NCI-H2029 (cell line): Measurements from ENCODE around the gene SIRPB2.
"Not testable (repeated sequence)": the region's sequence is repeated elsewhere in the genome, so short reads cannot be mapped to it uniquely, and the experiment has no call there.

ENCODE experiments used
- DNase-seq: peaks from one replicate; lab custom pipeline; 2025; lab: John Stamatoyannopoulos, UW

Gene SIRPB2

DNA sequence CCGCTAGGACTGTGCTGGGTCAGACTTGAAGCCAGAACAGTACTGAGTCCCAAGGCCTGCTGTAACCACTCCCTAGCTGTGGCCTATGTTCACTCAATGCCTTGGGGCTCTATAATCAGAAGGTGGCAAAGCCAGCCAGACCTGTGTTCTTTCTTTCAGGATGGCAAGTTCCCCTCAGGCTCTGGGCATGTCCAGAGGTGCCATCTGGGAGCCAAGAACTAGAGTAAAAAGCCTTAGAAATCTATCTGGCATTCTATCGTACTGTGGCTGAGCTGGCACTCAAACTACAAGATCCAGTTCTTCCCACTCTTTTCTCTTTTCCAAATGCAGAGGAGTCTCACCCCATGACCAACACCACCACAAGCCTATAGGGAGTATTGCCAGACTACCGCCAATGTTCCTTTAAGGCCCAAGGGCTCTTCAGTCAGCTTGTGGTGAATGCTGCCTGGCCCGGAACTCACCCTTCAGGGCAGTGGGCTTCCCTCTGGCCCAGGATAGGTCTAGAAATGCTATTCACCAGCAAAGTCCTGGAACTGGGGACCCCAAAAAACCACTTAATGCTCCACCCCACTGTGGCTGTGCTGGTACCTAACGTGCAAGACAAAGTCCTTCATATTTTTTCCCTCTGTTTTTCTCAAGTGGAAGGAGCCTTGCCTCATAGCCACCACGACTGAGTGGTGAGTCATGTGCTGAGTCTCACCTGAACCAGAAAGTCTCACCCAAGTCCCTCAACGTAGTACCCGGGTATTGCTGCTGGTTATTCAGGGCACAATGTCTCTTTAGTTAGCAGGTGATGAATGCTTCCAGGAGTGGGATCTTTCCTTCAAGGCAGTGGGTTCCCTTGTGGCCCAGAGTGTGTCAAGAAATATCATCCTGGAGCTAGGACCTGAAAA is 8.6 kb upstream of the SIRPB2 start:
- no peak for DNase-seq

DNA sequence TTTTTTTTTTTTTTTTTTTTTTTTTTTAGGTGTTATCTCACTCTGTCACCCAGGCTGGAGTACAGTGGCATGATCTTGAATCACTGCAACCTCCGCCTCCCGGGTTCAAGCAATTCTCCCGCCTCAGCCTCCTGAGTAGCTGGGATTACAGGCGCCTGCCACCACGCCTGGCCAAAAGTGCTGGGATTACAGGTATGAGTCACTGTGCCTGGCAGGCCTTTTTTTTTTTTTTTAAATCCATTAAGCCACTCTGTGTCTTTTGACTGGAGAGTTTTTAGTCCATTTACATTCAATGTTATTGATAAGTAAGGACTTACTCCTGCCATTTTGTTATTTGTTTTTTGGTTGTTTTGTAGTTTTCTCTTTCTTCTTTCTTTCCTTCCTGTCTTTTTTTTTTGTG is 6.2 kb upstream of the SIRPB2 start:
- not testable (repeated sequence) for DNase-seq

DNA sequence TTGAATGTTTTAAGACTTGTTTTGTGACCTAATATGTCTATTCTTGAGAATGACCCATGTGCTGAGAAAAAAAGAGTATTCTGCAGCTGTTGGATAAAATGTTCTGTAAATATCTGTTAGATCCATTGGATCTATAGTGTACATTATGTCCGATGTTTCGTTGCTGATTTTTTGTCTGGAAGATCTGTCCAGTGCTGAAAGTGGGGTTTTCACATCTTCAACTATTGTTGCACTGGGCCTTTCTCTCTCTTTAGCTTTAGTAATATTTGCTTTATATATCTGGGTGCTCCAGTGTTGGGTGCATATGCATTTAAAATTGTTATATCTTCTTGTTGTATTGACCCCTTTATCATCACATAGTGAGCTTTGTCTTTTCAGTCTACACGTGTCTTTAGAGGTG is 5.7 kb upstream of the SIRPB2 start:
- no peak for DNase-seq

DNA sequence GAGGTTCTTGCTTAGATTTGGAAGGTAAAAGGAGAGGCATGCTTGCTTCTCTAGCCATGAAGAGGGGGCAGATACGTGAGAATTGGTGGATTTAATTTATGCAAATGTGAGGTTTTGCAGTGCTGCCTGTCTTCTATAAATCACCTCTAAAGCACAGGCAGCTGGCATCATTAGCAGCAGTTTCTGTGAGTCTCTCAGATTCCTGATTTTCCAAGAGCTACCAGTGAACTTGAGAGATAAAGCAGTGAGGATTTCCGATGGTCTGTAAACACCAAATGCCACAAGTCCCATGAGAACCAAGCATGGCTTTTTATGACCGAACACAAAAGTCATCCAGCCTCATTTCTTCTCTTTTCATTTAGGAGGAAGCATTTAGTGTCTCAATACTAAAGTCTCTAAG is 3.2 kb upstream of the SIRPB2 start:
- DNase-seq, result no peak

DNA sequence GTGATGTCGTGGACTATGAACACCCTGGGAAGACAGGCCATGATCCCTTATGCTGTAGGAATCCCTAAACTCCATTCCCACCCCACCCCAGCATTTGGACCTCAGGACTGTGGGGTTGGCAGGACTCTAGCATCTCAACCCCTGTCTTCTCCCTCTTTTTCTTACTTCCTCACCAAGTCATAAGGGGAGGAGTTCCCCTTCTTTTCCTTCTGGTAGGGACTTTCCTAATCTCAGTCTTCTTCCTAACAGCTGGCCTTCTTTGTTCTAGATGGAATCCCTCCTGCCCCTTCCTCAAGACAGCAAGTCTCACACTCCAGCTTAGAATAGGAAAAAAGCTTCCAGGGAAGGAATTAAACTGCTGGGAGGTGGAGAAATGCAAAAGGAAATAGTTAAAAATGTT is 2.3 kb upstream of the SIRPB2 start:
- no peak for DNase-seq

DNA sequence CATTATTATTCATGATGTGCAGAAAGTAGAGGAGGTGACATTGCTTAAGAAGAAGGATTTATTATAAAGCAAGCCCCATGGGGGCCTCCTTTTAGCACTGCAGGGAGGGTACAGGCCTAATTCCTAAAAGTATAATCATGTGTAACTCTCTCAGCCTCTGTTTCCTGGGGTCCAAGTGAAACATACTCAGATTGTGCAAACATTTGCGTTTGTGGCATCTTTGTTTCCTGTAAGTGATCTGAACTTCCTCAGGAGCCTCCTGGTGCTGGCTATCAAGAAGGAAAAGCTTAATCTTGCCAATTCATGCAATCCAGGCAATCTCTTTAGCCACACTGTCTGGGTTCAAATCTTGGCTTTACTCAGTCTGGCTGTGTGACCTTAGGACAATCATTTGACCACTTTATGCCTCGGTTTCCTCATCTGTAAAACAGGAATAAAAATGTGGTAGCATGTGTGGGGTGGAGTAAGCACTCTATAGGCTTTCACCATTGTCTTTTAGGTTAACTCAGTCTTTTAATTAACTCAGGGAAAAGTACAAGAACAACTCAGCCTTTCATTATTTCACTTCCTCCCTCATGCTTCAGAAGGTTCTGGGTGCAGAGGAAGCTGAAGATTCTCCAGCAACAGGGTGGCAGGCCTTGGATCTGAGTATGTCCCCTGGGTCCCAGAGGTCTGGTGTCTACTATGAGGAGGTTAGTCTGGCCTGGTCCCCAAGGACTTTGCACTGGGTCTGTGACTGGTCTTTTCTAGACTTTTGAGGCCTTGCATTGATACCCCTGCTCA is 831 bp upstream of the SIRPB2 start:
- DNase-seq, result no peak

DNA sequence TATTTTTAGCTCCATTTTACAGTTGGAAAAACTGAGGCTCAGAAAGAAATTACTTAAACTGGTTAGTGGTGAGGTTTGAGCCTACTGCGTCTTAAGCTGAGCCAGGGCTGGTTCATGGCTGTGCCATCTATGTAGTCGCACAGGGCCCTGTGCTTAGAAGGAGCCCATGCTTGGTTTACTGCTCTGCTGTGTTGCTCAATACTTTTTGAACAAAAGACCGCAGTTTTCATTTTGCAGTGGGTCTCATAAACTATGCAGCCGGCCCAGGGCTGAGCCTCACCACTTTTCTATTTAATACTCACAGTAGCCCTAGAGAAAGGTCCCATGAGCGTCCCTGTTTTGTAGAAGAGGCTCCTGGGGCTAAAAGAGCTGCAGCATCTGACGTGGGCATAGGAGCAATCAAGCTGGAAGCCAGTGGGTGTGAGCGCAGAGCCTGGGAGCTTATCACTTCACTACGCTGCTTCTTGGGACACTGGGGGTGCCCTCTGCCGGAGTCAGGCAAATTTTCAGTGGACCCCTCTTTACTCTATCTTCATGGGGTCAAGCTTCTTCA is 501 bp downstream of the SIRPB2 start:
- no peak for DNase-seq

DNA sequence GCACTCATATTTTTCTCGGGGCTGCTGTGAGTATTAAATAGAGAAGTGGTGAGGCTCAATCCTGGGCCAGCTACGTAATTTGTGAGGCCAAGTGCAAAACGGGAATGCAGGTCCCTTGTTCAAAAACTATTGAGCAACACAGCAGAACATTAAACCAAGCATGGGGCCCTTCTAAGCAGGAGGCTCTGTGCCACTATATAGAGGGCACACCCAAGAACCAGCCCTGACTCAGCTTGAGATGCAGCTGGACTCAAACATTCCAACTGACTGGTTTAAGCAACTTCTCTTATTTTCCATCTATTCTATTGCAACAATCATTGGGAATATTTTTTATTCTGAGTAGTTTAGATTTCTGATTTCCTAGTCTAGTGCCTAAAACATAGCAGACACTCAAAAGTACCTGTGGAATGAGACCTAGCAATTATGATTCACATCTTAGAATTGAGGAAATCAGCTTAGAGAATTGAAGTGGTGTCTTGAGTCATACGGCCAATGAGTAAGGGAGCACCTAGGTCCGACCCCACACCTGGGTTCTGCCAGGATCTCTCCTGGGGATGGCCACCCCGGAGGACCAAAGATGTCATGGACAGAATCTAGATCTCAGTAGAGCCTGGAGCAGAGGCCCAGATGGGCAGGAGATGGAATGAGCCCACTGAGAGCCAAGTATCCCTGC is 1.3 kb downstream of the SIRPB2 start:
- no peak for DNase-seq

DNA sequence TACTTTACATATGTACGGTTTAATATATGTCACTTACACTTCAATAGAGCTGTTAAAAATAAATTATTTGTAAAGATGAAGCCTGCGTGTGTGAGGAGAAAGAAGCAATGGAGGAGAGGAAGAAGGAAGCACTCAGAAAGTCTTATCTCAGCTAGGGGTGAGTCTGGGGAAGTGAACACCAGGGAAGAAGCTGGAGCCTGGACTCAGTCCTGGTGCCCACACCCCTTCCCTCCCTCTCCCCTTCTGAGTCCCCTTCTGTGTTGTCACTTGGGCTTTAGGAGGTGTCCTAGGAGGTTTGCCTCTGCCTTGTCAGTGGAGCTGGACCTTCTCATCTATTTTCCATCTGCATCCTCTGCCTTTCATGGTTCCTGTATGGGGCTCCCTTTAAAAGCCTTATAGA is 1.9 kb downstream of the SIRPB2 start:
- DNase-seq, result no peak

DNA sequence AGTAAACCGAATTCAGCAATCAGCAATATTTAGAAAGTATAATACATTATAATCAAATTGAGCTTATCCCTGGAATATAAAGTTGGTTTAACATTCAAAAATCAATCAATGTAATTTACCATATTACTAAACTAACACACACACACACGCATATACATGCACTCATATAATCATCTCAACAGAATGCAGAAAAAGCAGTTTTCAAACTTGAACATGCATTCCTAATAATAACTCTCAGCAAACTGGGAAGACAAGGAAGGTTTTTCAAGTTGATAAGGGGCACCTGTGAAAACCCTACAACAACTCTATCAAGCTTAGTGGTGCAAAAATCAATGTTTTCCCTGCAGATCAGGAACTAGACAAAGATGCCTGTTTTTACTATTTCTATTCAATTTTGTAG is 4.7 kb downstream of the SIRPB2 start:
- no peak for DNase-seq

DNA sequence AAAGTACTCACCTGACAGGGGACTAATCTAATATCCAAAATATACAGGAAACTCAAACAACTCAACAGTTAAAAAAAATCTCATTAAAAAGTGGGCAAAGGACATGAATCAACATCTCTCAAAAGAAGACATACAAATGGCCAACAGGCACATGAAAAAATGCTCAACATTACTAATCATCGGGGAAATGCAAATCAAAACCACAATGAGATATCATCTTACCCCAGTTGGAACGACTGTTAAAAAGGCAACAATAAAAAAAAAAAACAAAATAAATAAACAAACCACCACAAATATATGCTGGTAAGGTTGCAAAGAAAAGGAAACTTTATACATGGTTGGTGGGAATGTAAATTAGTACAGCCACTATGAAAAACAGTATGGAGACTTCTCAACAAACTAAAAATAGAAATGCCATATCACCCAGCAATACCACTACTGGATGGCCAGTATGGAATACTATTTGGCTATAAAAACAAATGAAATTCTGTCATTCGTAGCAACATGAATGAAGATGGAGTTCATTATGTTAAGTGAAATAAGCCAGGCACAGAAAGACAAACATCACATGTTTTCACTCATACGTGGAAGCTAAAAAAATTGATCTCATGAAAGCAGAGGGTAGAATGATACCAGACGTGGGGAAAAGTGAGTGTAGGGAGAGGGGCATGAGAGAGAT is 6.6 kb downstream of the SIRPB2 start:
- no peak for DNase-seq

DNA sequence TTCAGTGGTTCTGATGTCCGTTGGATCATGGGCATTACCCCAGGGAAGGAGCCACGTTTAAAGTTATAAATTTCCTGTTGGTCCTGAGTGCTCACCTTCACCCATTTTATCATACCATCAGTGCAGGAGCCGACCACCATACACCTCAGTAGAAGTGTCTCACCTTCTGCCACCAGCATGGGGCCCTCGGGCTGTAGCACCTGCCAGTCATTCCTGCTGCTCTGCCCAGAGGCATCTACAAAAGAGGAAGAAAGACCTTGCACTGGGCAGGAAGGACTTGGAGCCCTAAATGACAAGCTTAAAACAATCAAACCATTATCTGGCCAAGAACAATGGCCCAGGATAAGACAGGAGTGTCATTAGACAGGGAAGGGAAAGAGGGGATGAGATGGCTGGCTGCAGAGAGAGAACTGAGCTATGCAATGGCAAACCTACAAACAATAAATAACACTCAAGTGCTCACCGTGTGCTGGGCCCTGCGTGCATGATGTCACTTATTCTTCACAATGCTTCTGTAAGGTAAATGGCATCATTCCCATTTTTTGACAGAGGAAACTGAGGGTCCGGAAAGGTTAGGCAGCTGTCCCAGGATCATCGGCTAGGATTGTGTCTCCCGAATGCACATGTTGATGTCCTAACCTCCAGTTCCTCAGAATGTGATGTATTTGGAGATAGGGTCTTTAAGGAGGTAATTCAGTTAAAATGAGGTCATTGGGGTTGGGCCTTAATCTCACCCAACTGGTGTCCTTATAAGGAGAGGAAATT is 11.2 kb downstream of the SIRPB2 start:
- no peak for DNase-seq

DNA sequence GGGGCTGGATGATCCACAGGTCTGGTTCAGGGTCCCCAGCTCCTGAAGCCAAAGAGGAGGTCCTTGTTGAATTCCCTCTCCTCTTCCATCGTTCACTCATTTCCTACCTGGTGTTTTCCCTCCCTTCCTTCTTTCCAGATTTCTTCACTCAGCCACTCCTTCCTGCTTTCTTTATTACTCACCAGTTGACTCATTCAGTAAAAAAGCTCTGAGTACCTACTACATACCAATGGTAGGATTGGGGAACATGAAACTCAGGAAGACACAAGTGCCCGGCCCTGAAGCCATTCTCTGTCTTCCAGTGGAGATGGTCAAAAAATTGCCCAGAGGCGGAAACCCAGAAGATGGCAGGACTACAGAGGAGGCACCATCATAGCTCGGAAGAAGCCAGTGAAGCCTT is 12.7 kb downstream of the SIRPB2 start:
- DNase-seq, result no peak

DNA sequence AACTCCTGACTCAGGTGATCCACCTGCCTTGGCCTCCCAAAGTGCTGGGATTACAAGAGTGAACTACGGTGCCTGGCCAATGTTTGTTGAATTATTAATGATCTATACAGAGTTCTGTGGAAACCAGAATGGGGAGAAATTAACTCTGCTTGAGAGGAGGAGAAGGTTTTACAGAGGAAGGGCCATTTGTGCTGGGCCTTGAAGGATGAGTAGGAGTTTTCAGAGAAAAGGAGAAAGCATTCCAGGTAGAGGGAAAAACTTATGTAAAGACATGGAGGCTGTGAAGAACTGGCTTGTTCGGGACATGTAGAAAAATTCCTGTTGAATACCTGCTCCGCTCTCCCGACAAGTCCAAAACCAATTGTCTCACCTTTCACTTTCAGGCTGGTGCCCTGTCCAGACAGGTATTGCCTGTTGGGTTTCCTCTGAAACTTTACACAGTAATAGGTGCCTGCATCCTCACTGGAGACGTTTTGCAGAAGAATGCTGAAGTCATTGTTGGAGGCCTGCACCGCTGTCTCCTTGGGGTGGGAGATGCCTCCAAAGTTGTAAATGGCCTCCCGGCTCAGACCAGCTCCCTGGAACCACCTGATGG is 13.2 kb downstream of the SIRPB2 start:
- no peak for DNase-seq

DNA sequence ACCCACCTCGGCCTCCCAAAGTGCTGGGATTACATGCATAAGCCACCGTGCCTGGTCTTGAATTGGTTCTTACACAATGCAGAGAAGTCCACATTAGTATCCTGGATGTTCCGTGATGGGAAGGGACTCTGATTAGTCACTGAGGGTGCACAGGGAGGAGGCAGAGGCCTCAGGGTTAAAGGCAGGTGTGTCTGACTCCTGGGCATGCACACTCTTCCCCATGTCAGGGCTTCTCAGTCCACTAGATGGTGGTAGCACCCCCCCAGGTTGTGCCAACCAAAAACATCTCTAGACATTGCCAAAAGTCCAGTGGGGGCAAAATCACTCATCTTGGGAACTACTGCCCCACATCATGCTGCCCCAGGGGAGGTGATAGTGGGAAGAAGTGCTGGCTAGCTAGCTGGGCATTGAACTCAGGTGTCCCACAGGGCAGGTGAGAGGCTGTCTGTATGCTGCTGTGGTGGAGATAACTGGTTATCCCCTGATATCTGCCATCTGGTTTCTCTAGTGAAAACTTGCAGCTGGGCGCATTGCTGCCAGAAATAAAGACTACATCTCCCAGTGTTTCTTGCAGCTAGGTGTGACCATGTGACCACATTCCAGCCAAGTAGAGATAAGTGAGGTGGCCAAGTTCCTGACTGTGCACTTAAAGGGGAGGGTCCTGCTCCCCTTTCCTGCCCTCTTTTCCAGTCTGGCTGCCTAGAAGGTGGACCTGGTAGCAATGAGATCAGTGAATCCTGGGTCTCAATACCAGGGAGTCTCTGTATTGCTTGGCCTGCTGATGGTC is 16.2 kb downstream of the SIRPB2 start:
- DNase-seq, result no peak

DNA sequence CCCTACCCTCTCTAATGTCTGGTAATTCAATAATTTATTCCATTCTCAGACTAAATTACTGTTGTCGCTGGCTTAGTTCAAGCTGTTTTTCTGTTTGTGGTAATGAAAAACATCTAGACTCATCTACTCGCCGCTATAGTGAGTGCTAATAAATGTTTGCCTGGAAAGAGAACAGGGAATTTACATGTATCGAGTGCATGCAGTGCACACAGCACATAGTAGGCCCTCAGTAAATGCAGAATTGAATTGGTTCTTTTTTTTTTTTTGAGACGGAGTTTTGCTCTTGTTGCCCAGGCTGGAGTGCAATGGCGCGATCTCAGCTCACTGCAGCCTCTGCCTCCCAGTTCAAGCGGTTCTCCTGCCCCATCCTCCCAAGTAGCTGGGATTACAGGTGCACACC is 16.9 kb downstream of the SIRPB2 start:
- no peak for DNase-seq

DNA sequence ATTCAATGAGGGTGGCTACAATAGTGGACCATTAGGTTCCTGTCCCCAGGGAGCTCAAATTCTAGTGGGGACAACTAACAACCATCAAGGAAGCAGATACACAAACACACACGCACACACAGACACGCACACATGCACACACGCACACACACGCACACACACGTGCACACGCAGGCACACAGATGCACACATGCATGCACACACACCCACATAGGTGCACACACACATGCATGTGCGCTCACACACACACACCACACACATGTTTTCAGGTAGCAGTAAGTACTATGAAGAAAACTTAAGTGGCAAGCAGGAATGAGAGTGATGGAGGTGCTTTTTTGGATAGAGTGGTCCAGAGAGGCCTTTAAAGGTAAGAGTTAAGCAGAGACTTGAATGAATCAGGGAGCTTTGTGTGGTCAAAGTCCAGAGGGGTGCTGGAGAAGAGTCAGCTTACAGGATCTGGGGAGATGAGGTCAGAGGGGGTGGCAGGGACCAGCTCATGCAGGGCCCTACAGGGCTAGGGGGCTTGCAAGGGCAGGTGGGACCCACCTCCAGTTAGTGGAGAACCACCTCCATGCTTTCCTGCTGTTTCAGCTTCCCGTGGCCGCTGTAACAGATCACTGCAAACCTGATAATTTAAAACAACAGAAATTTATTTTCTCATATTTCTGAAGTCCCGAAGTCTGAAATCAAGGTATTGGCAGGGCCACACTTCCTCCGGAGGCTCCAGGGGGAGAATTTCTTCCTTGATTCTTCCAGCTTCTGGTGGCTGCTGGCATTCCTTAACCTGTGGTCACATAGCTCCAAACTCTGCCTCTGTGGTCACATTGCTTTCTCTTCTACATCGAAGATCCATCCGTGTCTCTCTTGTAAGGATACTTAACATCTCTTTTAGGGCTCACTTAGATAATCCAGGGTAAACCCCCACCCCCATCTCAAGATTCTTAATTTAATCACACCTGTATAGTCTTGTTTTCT is 17.7 kb downstream of the SIRPB2 start:
- DNase-seq, result no peak

DNA sequence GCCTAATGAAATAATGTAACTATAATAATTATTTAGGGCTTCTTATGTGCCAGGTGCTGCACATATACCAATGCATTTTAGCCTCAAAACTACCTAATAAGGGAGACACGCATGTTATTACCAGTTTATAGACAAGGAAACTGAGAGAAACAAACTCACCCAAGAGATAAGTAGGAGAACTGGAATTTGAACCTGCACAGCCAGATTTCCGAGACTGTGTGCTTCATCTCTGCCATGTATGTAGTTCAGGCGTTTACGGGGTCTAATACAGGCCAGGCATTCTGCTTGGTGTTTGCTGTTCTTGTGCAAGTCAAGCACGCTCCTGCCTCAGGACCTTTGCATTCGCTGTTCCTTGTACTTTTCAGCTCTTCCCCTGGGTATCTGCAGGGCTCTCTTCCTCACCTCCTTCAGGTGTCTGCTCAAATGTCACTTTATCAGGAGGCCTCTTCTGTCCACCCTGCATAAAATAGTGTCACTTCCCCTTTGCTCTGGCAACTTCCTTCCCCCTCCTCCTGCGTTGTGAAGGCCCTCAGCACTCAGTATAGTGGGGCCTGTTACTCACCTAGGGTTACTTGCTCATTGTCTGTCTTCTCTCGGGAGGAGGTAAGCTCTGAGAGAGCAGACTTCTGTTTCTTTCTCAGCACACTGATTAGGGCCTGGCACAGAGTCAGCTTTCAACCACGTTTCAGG is 18.5 kb downstream of the SIRPB2 start:
- DNase-seq, result no peak
